ES-I3 (cell line): ENCODE measurements around the gene TMEM239.
"Not testable (repeated sequence)": the region's sequence is repeated elsewhere in the genome, so short reads cannot be mapped to it uniquely, and the experiment has no call there.

Experiments used
- H3K36me3 ChIP-seq: 2 replicates; pipeline ENCODE4 v1.6.1; 2013; ENCODE audit warnings: mild to moderate bottlenecking, low read length, control low read depth, moderate library complexity; ENCODE audit not compliant: insufficient read depth
- H3K4me1 ChIP-seq: 2 replicates; pipeline ENCODE4 v1.6.1; 2013; ENCODE audit warnings: mild to moderate bottlenecking, control low read depth, low read length; ENCODE audit not compliant: insufficient read depth
- H3K9ac ChIP-seq: 2 replicates; pipeline ENCODE4 v1.6.1; 2013; ENCODE audit warnings: low read depth, mild to moderate bottlenecking, low read length, moderate library complexity
- H3K9me3 ChIP-seq: 2 replicates; pipeline ENCODE4 v1.6.1; 2013; ENCODE audit warnings: mild to moderate bottlenecking, low read length, moderate library complexity; ENCODE audit not compliant: control insufficient read depth, insufficient read depth

Gene TMEM239

DNA sequence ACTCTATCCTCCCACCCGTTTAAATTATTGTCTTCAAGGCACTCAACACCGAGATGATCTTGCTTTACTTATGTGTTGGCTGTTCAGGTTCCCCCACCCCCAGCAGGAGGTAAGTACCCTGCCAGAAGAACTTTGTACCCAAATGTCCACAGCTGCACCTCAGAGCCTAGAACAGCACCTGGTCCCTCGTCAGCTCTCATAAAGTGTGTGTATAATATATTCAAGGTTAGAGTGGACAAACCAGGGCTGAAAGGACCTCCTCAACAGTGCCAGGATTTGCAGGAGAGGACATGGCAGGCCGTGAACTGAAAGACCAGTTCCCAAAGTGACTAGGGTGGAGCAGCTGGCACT is 9.8 kb upstream of the TMEM239 start:
- H3K9ac ChIP-seq: no peak overlapping the region
- 0 out of 2 replicates have a peak, but pooled peaks cover 7% of the 10 kb centered on the region for H3K4me1 ChIP-seq
- no peaks in the 10 kb centered on the region for H3K9me3 ChIP-seq

DNA sequence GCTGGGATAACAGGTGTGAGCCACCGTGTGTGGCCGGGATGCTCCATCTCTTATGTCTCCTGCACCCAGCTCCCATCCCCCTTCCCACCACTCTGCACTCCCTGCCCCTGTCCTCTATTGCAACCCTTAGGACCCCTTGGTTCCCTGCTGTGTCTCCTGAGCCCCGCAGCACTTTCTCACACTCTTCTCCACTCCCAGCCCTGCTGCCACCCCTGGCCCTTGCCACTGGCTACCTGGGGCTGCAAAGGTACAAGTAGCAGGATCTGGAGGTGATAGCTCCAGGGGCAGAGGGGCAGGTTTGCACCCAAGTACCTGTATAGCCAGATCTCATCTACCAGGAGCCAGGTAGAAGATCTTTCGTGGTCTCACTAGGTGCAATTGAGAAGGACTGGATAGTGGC is 9.1 kb upstream of the TMEM239 start:
- Histone ChIP-seq H3K9me3 (no peaks in the 10 kb centered on the region), H3K9ac (no peak overlapping the region), H3K36me3 (no peaks in the 10 kb centered on the region), H3K4me1 (0 out of 2 replicates have a peak, but pooled peaks cover 7% of the 10 kb centered on the region)

More for the DNA sequence above, 9.8 kb upstream of the TMEM239 start:
- no peaks in the 10 kb centered on the region for H3K36me3 ChIP-seq

DNA sequence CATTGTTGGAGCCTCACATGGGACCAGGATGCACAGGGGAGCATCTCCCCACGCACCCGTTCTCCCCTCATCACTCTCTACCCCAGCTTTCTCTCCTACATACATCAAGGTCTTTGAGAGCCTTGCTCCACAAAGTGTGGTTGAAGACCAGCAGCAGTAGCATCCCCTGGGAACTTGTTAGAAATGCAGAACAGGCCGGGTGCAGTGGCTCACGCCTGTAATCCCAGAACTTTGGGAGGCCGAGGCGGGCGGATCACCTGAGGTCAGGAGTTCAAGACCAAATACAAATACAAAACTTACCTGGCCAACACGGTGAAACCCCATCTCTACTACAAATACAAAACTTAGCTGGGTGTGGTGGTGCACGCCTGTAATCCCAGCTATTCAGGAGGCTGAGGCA is 8.2 kb upstream of the TMEM239 start:
- H3K36me3 ChIP-seq, H3K9ac ChIP-seq, H3K9me3 ChIP-seq, H3K4me1 ChIP-seq: not testable (repeated sequence)

DNA sequence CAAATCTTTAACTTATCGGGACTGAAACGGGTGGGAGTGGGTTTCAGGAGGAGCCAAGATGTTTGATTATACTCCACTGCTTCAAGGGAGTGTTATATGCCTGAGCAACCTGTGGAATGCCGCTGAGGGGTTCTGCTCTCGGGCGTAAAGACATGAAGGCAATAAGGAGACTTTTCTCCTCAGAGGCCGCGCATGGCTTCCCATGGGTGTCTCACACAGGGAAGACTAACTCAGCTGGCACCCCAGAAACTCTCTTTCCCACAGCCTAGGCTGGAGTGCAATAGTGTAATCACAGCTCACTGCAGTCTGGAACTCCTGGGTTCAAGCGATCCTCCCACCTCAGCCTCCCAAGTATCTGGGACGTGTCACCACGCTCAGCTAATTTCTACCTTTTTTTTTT is 6.5 kb upstream of the TMEM239 start:
- no peaks in the 10 kb centered on the region for H3K9me3 ChIP-seq
- H3K36me3 ChIP-seq: no peaks in the 10 kb centered on the region
- 0 out of 2 replicates have a peak, but pooled peaks cover 7% of the 10 kb centered on the region for H3K4me1 ChIP-seq
- no peak overlapping the region for H3K9ac ChIP-seq

DNA sequence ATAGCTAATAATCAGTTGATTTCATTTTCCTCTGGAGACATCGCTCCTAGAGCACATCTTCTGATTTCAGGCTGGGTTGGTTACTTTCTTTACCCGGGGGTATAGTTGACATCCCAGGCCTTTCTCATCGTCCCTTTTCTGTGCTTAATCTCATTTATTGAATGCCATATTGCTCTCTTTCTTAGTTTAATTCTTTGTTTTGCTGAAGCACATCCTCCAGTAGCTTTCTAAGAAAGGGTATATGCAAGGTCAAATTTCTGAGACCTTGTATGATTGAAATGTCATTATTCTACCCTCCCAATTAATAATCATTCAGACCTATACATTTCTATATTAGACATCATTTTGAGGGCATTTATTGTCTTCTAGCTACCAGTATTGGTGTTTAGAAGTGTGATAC is 4.0 kb upstream of the TMEM239 start:
- Histone ChIP-seq H3K36me3 (no peaks in the 10 kb centered on the region), H3K9ac (no peak overlapping the region), H3K4me1 (peaks cover 2% of the 10 kb centered on the region; the same call in 1 of the 2 replicates), H3K9me3 (no peaks in the 10 kb centered on the region)

DNA sequence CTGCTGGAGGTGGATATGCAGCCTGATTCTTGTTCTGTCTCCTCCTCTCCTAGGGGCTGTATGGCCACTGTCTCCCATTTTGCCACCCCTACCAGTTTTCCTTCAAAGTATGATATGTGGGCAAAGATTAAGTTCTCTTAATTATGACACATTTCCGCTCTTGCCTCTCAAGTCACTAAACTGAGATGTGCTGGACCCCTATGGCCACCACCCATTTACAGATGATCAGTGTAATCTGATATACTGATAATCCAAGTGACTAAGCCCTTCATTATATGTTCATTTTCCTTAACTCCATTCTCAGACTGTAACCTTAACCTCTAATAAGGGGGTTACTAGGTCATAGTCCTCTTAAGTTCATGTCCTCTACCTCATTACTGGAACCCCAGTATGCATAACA is 2.1 kb upstream of the TMEM239 start:
- no peak overlapping the region for H3K9ac ChIP-seq
- H3K36me3 ChIP-seq: no peaks in the 10 kb centered on the region
- peaks cover 2% of the 10 kb centered on the region; the same call in 1 of the 2 replicates for H3K4me1 ChIP-seq
- no peaks in the 10 kb centered on the region for H3K9me3 ChIP-seq

DNA sequence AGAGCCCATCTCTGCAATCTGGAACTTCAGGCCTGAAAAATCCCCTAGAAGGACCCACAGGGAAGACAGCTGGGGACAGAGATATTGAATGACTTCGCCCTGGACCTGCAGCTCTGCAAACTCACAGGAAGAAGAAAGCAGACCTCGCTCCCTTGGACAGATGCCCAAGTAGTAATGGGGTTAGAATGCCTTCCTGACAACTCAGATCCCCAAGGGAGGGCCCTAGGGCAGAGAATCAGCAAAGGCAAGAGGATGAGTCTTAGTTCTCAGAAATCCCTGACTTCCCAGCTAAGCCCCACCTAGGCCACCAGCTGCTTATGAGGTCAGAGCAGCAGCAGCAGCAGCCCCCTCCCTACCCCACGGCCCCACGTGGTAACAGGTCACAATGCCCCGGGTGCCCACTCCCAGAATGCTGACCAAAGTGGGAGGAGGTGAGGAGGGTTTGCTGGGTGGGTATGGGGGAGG is 1.5 kb upstream of the TMEM239 start, which contains the start of gene C20orf141:
TSS of gene C20orf141 (plus strand) at position 401 of the 465 bp plus-strand sequence. CDS start 198 bp downstream, outside the sequence.
- Histone ChIP-seq H3K4me1 (peaks cover 2% of the 10 kb centered on the region; the same call in 1 of the 2 replicates), H3K9me3 (no peaks in the 10 kb centered on the region), H3K36me3 (no peaks in the 10 kb centered on the region), H3K9ac (no peak within 1 kb of the TSS)

DNA sequence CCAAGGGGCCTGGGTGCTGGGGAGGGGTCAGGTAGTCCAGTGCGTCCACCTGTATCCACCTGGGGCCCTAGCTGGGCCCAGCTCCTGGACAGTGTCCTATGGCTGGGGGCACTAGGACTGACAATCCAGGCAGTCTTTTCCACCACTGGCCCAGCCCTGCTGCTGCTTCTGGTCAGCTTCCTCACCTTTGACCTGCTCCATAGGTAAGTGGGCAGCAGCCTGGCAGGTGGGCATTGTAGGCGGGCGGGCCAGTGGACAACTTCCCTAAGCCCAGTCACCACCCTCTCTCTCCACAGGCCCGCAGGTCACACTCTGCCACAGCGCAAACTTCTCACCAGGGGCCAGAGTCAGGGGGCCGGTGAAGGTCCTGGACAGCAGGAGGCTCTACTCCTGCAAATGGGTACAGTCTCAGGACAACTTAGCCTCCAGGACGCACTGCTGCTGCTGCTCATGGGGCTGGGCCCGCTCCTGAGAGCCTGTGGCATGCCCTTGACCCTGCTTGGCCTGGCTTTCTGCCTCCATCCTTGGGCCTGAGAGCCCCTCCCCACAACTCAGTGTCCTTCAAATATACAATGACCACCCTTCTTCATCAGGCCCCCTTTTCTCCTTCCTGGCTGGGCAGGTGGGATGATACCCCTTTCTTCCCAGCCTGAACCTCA is 793 bp upstream of the TMEM239 start:
- H3K36me3 ChIP-seq: no peaks in the 10 kb centered on the region
- no peaks in the 10 kb centered on the region for H3K9me3 ChIP-seq
- peaks cover 8% of the 10 kb centered on the region for H3K4me1 ChIP-seq
- no peak overlapping the region for H3K9ac ChIP-seq

DNA sequence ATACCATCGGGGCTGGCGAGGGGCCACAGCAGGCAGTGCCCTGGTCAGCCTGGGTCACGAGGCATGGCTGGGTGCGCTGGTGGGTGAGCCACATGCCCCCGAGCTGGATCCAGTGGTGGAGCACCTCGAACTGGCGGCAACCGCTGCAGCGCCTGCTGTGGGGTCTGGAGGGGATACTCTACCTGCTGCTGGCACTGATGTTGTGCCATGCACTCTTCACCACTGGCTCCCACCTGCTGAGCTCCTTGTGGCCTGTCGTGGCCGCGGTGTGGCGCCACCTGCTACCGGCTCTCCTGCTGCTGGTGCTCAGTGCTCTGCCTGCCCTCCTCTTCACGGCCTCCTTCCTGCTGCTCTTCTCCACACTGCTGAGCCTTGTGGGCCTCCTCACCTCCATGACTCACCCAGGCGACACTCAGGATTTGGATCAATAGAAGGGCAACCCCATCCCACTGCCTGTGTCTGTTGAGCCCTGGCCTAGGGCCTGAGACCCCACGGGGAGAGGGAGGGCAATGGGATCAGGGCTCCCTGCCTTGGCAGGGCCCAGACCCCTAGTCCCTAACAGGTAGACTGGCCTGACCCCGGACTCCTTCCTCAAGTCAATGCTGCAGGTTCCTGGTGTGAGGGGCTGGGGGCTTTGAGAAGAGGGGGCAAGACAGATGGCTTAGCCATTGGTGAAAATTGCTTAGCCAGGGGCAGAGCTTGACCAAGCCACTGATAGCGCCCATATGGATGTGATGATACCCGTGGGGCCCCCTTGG is 598 bp downstream of the TMEM239 start:
- no peaks in the 10 kb centered on the region for H3K9me3 ChIP-seq
- H3K36me3 ChIP-seq: no peaks in the 10 kb centered on the region
- H3K9ac ChIP-seq: no peak overlapping the region
- peaks cover 8% of the 10 kb centered on the region for H3K4me1 ChIP-seq

DNA sequence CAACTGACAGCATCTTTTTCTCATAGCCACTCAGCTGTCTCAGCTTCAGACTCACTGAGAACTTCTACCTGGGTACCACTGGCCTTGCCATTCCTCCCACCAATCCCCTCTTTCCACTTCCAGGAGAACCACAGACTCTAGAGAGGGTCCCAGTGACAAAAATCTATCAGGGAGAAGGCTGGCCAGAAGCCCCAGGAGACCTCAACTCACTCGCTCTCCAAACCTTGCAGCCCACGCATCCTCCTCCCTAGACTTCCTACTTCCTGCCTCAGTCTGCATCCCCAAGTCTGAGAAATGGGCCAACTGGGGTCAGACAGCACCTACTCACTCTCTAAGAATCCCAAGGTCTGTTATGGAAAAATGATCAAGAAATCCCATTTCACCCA is 1.2 kb downstream of the TMEM239 start:
- no peaks in the 10 kb centered on the region for H3K9me3 ChIP-seq
- H3K36me3 ChIP-seq: no peaks in the 10 kb centered on the region
- H3K4me1 ChIP-seq: peaks cover 8% of the 10 kb centered on the region
- no peak overlapping the region for H3K9ac ChIP-seq

DNA sequence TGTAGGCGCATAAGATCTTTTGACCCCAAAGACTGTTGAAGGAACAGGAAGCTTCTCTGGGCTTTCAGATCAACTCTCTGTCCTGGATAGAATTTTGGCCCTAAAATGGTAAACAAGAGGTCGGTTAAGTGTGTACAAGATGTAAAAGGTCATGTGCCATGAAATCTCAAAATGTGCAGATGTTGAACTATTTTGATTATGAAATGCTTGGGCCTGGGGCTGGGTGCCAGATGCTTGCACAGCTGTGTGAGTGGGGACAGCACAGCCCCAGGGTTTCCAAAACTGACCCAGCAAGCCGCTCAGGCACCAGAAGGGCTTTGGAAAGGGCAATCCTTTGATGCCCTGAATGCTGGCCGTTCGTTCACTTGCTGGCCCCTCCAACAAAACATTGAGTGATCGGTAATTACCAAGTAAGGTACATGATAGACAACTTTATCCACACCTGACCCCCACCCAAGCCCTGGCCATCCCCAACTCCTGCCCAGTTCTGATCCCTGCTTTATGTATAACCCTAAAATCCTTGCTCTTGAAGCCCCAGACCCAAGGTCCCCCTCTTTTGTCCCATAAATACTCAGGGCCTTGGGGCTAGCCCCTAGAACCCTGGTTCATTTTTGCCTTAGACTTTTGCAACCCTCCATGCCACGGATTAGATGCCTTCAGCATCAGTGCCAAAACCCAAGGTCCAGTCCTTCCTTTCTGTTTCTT is 1.9 kb downstream of the TMEM239 start:
- H3K36me3 ChIP-seq: no peaks in the 10 kb centered on the region
- no peak overlapping the region for H3K9ac ChIP-seq
- no peaks in the 10 kb centered on the region for H3K9me3 ChIP-seq
- H3K4me1 ChIP-seq: peaks cover 8% of the 10 kb centered on the region

DNA sequence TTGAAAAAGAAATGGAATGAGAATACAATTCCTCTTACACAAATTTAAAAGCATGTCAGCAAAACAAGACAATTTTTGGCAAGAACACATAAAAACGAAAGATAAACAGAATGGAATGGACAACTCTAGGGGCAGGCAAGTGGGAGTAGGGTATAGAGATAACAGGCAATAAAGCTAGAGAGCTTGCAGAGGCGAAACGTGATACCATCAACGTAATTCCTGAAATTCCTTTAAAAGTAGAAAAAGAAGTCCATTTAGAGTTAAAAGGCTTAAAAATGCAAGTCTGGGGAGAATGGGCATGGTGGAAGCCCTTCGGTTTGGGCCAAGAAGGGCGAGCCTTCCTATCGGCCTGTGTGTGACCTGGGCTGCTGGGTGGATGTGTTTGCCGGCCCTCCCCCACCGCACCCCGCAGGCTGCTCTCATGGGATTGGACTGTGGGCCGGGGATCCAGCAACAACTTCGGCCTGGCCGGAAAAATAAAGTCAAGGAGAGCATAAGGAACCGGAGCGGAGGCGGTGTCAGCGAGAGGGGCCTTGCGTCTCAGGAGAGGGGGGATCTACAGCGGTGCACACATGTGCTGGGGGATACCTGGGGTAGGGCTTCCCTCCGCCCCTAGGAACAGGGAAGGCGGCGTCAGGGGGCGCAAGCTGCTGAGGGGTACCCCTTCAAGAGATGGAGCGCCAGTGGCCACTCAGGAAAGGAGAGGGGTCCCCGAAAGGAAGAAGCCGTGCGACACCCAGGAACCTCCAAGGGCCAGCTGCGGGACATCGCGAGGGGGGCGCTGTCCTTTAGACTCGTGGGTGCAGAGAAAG is 4.1 kb downstream of the TMEM239 start:
- no peaks in the 10 kb centered on the region for H3K9me3 ChIP-seq
- peaks cover 6% of the 10 kb centered on the region for H3K4me1 ChIP-seq
- H3K36me3 ChIP-seq: no peaks in the 10 kb centered on the region
- no peak overlapping the region for H3K9ac ChIP-seq

DNA sequence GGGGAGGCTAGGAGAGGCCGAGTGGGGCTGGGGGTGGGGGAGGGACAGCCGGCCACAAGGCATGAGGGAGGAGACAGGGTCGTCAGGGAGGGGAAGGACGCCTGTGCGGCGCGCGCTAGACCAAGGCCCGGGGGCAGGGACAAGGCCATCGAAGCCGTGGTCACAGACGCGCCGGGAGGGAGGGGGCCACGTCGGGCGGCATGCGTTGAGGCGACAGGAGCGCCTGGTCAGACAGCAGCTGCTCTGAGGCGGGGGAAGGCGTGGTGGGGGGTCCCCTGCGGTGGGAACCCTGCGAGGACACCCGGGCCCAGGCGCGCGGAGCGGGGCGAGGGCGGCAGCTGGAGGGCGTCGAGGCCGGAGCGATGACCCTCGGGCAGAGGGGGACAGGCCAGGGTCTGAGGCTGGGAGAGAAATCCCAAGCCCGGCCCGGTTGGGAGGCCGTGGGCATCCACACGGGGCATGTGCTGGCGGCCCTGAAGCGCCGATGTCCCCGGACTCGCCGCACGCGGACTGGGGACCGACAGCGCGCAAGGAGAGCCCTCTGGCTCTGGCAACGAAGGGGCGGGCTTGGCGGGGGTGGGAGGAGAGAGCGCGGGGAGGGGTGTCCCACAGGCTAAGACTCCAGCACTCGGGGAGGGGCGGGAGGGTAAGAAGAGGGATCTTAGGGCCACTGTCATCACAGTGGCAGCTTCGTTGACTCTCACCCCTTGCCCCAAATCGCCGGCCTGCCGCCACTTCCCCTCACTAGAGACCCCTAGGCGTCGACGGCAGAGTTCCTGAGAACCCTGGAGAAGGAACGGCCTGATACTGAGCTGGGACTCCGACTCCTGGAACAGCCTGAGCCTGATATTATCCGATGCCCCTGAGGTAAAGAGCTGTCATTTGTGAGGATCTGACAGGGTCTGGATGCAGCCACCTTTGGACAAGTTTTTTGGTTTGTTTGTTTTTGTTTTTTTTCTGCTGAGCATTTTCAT is 5.0 kb downstream of the TMEM239 start:
- no peaks in the 10 kb centered on the region for H3K36me3 ChIP-seq
- H3K4me1 ChIP-seq: peaks cover 6% of the 10 kb centered on the region
- H3K9ac ChIP-seq: no peak overlapping the region
- no peaks in the 10 kb centered on the region for H3K9me3 ChIP-seq
